GM12873 (cell line): Measurements from ENCODE around the gene LRPAP1.

Source experiments
- TF ChIP-seq, protein P1 (sequence below): IDR thresholded peaks from 2 replicates; pipeline ENCODE4 v1.5.1; 2012; ENCODE audit warnings: low read depth, mild to moderate bottlenecking, moderate library complexity, low read length, control low read depth; ENCODE audit not compliant: insufficient read depth; ENCODE audit errors: missing control alignments

LRPAP1 gene

DNA sequence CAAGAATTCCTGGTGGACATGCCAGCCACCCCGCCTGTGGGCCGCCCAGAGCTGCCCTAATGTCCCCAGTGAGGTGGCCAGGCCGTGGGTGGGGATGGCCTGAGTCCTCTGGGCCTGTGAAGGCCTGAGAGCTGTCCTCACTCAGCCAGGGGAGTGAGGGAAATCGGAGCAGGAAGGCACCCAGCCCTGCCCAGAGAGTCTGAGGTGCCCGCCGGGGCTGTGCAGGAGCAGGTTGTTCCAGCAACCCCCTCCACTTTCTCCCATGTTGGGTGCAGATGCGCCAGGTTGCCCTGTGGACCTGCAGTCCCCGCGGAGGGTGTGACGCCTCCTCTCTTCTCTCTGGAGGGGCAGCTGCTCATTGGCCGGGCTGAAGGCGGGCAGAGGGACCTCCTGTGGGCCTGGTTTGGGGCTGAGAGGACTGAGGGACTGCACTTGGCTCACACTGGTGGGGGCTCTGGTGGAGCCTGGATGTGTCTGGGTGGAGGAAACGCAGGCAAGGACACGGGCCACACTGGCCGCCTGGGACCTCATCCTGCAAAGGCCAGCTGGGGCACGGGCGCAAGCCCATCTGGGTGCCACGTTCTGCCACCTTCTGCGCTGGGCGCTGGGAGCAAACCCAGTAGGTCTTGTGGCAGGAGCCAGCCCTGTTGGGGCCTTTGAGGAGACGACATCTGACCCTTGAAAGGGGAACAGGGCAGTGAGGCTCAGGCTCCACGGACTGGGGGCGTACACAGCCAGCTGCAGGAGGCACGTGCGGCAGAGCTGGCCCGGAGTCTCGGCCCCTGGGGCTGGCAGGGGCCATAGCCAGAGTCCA lies 55.1 kb downstream of the LRPAP1 start:
- TF ChIP-seq, protein P1, sequence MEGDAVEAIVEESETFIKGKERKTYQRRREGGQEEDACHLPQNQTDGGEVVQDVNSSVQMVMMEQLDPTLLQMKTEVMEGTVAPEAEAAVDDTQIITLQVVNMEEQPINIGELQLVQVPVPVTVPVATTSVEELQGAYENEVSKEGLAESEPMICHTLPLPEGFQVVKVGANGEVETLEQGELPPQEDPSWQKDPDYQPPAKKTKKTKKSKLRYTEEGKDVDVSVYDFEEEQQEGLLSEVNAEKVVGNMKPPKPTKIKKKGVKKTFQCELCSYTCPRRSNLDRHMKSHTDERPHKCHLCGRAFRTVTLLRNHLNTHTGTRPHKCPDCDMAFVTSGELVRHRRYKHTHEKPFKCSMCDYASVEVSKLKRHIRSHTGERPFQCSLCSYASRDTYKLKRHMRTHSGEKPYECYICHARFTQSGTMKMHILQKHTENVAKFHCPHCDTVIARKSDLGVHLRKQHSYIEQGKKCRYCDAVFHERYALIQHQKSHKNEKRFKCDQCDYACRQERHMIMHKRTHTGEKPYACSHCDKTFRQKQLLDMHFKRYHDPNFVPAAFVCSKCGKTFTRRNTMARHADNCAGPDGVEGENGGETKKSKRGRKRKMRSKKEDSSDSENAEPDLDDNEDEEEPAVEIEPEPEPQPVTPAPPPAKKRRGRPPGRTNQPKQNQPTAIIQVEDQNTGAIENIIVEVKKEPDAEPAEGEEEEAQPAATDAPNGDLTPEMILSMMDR, result no peak

DNA sequence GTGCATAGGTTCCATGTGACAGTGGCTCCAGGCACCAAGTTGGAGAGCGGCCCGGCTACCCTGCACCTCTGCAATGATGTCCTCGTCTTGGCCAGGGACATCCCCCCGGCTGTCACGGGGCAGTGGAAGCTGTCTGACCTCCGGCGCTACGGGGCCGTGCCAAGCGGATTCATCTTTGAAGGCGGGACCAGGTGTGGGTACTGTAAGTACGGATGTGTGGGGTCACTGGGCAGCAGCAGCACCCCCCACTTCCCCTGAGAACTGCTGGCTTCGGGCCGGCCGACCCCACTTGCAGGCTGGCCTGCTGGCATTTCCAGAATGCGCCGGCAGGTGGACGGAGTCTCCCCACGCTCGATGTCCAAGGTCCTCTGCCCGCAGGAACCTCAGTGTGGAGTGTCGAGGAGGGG lies 55.9 kb downstream of the LRPAP1 start:
- TF ChIP-seq, protein P1, result no peak

DNA sequence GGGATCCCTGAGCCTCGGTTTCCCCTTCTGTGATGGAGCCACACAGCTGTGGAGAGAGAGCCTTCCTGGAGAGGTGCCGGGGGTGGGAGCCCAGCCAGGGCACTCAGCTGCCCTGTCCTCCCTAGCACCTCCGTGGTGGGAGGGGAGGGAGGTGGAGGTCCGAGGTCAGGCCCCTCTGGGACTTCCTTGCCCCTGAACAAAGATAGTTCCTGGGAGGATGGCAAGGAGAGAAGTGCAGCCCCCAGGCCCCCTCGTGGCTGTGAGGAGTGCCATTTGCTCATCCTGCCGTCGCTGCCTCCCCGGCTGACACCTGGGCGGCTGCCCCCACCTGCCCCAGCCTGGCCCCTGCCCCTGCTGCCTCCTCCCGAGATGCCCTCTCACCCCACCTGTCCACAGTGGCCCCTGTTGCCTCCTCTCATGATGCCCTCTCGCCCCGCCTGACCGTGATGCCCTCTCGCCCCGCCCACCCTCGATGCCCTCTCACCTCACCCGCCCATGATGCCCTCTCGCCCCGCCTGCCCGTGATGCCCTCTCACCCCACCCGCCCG lies 56.4 kb downstream of the LRPAP1 start:
- TF ChIP-seq, protein P1, result no peak

DNA sequence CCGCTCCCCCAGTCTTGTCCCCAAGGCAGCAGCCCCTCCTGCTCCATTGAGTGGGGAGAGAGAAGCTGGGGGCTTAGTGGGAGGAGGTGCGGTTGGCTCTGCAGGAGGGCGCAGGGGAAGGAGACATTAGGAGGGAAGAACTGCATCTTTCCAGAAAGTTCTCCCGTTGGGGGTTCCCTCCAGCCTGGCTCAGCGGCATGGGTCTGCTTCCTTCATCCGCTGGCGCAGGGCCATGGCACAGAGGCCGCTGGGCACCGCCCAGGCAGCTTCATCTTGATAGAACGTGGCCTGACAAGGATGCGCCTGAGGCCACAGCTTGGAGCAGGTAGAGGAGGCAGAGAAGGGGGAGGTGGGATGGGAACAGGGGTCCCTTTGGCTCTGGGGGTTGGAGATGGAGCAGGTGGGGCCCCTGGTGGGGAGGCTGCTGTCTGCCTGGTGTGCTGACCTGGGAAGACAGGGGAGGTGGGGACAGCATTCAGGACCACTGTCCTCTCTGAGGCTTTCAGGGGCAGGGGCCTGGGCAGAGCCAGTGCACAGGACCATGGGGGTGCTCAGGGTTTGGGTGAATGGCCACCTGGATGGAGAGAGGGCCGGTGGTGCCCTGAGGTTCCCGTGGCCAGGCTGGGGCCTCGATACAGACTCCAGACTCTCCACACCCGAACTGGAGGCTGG lies 57.0 kb downstream of the LRPAP1 start:
- TF ChIP-seq, protein P1, result no peak

DNA sequence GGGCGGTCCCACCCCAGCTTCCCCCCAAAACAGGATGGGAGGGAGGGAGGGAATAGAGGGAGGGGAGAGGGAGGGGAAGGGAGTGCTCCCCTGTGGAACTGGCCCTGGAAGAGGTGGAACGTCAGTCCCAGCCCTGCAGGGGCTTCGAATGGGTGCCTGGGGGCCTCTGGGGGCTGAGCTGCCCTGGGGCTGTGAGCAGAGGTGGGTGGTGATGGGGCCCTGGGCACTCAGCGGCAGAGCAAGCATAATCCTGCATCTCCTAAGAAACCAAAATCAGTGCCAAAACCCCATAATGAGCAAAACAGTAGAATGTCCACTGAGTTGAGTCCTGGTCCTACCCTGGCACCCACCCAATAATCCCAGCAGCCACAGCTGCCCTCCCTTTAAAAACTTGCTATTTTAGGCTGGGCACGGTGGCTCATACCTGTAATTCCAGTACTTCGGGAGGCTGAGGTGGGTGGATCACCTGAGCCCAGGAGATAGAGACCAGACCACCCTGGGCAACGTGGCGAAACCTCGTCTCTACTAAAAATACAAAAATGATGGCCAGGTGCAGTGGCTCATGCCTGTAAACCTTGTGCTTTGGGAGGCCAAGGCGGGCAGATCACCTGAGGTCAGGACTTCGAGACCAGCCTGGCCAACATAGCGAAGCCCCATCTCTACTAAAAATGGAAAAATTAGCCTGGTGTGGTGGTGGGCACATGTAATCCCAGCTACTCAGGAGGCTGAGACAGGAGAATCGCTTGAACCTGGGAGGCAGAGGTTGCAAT lies 58.0 kb downstream of the LRPAP1 start:
- TF ChIP-seq, protein P1, result no peak

DNA sequence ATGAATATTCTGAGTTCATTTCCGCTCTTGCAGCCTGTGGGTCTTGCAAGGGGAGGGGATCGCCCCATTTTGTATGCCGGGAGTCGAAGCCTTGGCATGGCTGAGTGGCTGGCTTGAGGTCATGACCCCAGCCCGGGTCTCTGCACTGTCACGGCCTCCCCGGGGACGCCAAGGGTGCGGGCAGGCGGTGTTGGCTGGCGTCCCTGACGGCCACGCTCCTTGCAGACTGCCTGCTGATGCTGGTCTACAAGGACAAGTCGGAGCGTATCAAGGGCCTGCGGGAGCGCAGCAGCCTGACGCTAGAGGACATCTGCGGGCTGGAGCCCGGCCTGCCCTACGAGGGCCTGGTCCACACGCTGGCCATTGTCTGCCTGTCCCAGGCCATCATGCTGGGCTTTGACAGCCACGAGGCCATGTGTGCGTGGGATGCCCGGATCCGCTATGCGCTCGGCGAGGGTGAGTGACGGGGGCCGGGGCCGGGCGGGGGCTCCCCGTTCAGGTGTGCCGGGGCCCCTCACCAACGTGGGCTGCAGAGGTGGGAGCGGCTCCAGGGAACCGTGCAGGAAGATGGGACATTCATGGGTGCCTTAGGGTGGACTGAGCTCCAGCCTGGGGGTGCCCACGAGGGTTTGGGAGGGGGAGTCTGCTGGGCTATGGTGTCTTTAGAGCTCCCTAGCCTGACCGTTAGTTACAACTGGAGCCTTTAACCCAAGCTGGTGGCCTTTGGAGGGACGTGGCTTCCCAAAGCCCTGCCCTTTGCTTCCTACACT lies 58.9 kb downstream of the LRPAP1 start:
- TF ChIP-seq, protein P1, result no peak
